ENCODE measurements around the gene GRIN1. TPM values are rescaled to one million over a fixed set of nuclear protein-coding genes. Genes with fewer than 3 reads are reported as not detected.

Gene GRIN1
- total RNA-seq, 1 donor from 2014 or later = 0.05 TPM

GRCh38 chr9:137161558-137162486, 22.9 kb downstream of the GRIN1 start:
- Mint-ChIP-seq H3K4me1 (ENCODE audit: low read depth) (no peaks in the 10 kb centered on the region), H3K27ac (no peak overlapping the region), H3K4me3 (no peak overlapping the region), H3K9me3 (no peaks in the 10 kb centered on the region), H3K27me3 (ENCODE audit: insufficient read depth) (peaks cover 33% of the 10 kb centered on the region), H3K36me3 (ENCODE audit: low read depth) (no peaks in the 10 kb centered on the region)
- intact Hi-C loops (cut with micrococcal nuclease) = loop anchor here (5.0 kb wide), 1 partner anchor 35 kb away; no protein-coding TSS in a partner anchor
- no peak for DNase-seq (ENCODE audit: low spot score)

DNA sequence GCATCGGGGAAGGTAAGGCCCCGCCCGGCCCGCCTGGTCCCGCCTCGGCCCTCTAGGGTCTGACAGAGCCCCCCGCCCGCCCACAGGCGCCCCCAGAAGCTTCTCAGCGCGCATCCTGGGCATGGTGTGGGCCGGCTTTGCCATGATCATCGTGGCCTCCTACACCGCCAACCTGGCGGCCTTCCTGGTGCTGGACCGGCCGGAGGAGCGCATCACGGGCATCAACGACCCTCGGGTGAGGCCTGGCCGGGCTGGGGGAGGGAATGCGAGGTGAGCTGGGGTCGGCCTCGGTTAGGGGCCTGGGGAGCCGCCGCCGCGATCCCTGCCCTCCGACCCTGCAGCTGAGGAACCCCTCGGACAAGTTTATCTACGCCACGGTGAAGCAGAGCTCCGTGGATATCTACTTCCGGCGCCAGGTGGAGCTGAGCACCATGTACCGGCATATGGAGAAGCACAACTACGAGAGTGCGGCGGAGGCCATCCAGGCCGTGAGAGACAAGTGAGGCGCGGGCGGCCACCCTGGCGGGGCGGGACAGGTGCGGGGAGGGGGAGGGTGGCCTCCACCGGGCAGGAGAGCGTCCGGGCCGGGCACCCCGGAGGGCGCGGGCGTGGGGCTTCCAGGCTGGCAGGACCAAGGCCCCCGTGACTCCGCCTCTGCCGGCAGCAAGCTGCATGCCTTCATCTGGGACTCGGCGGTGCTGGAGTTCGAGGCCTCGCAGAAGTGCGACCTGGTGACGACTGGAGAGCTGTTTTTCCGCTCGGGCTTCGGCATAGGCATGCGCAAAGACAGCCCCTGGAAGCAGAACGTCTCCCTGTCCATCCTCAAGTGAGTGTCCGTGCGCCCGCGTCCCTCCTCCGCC, 23.8 kb downstream of the GRIN1 start:
- intact Hi-C loops (cut with micrococcal nuclease) = loop anchor here (5.0 kb wide), 1 partner anchor 35 kb away; no protein-coding TSS in a partner anchor
- Mint-ChIP-seq H3K4me3 (no peak overlapping the region), H3K9me3 (no peaks in the 10 kb centered on the region), H3K4me1 (ENCODE audit: low read depth) (no peaks in the 10 kb centered on the region), H3K27ac (no peak overlapping the region), H3K27me3 (ENCODE audit: insufficient read depth) (peaks cover 35% of the 10 kb centered on the region), H3K36me3 (ENCODE audit: low read depth) (no peaks in the 10 kb centered on the region)
- DNase-seq (ENCODE audit: low spot score) = no peak

DNA sequence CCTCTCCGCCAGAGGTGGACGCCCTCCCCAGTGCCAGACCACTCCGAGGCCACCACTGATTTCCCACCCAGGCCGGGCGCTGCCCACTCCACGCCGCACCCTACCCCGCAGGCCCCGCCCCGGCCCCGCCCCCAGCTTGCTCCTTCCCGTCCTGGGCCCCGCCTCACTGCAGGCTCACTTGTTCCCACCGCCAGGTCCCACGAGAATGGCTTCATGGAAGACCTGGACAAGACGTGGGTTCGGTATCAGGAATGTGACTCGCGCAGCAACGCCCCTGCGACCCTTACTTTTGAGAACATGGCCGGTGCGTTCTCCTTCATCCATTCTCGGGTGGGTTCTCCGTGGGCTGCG, 24.4 kb downstream of the GRIN1 start:
- no peak for DNase-seq (ENCODE audit: low spot score)
- no peaks in the 10 kb centered on the region for H3K36me3 Mint-ChIP-seq (ENCODE audit: low read depth)
- H3K9me3 Mint-ChIP-seq = no peaks in the 10 kb centered on the region
- intact Hi-C loops (cut with micrococcal nuclease) = loop anchor here (5.0 kb wide), 1 partner anchor 36 kb away; no protein-coding TSS in a partner anchor
- H3K4me1 Mint-ChIP-seq (ENCODE audit: low read depth) = no peaks in the 10 kb centered on the region
- peaks cover 31% of the 10 kb centered on the region for H3K27me3 Mint-ChIP-seq (ENCODE audit: insufficient read depth)
- no peak overlapping the region for H3K4me3 Mint-ChIP-seq
- H3K27ac Mint-ChIP-seq = no peak overlapping the region

- Mint-ChIP-seq H3K27ac (no peak overlapping the region), H3K4me1 (ENCODE audit: low read depth) (no peaks in the 10 kb centered on the region), H3K4me3 (no peak overlapping the region), H3K27me3 (ENCODE audit: insufficient read depth) (peaks cover 27% of the 10 kb centered on the region), H3K9me3 (no peaks in the 10 kb centered on the region), H3K36me3 (ENCODE audit: low read depth) (no peaks in the 10 kb centered on the region)
- DNase-seq (ENCODE audit: low spot score) = no peak
- intact Hi-C loops (cut with micrococcal nuclease) = loop anchor here (5.0 kb wide), 1 partner anchor 37 kb away; no protein-coding TSS in a partner anchor
Observed at GRCh38 chr9:137163805-137164204, 24.9 kb downstream of the GRIN1 start.

- intact Hi-C loops (cut with micrococcal nuclease) = loop anchor here (5.0 kb wide), 1 partner anchor 37 kb away; no protein-coding TSS in a partner anchor
- Mint-ChIP-seq H3K4me1 (ENCODE audit: low read depth) (no peaks in the 10 kb centered on the region), H3K4me3 (no peak overlapping the region), H3K9me3 (no peaks in the 10 kb centered on the region), H3K27ac (no peak overlapping the region), H3K36me3 (ENCODE audit: low read depth) (no peaks in the 10 kb centered on the region), H3K27me3 (ENCODE audit: insufficient read depth) (peaks cover 22% of the 10 kb centered on the region)
- DNase-seq (ENCODE audit: low spot score) = no peak
Observed at GRCh38 chr9:137164370-137165249, 25.7 kb downstream of the GRIN1 start.

DNA sequence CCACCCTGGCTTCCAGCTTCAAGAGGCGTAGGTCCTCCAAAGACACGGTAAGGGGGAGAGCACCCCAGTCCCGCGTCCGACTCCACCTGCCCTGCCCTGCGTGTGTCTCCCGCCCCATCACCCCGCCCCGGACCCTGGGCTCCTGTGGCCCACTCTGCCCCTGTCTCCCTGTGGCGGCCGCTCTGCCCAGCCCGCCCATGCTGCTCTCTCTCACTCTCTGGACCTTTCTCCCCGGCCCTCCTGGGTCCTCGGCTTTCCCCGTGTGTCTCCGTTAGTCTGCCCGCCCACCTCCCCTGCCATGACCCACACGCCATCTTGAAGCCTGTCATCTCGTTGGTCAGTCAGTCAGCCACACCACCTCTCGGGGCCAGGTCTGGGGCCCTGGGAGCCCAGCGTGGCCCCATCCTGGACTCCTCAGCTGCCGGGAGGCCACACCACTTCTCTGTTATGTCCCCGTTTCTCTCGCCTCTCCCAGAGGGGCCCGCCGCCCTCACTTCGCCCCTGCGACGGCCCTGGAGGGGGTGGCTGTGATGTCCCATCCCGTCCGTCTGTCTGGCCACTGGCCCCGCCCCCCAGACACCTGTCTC, 26.4 kb downstream of the GRIN1 start:
- H3K27me3 Mint-ChIP-seq (ENCODE audit: insufficient read depth) = peaks cover 17% of the 10 kb centered on the region
- H3K9me3 Mint-ChIP-seq = no peaks in the 10 kb centered on the region
- H3K36me3 Mint-ChIP-seq (ENCODE audit: low read depth) = no peaks in the 10 kb centered on the region
- H3K4me3 Mint-ChIP-seq = no peak overlapping the region
- H3K4me1 Mint-ChIP-seq (ENCODE audit: low read depth) = no peaks in the 10 kb centered on the region
- DNase-seq (ENCODE audit: low spot score) = no peak
- no peak overlapping the region for H3K27ac Mint-ChIP-seq
- intact Hi-C loops (cut with micrococcal nuclease) = no loop called here

GRCh38 chr9:137166380-137167229, 27.7 kb downstream of the GRIN1 start:
- no peaks in the 10 kb centered on the region for H3K36me3 Mint-ChIP-seq (ENCODE audit: low read depth)
- no peaks in the 10 kb centered on the region for H3K4me1 Mint-ChIP-seq (ENCODE audit: low read depth)
- H3K4me3 Mint-ChIP-seq = no peak overlapping the region
- peaks cover 22% of the 10 kb centered on the region for H3K27me3 Mint-ChIP-seq (ENCODE audit: insufficient read depth)
- no peak for DNase-seq (ENCODE audit: low spot score)
- intact Hi-C loops (cut with micrococcal nuclease) = no loop called here
- no peaks in the 10 kb centered on the region for H3K9me3 Mint-ChIP-seq
- no peak overlapping the region for H3K27ac Mint-ChIP-seq

- H3K27me3 Mint-ChIP-seq (ENCODE audit: insufficient read depth) = peaks cover 23% of the 10 kb centered on the region
Observed at GRCh38 chr9:137167277-137167746, 28.4 kb downstream of the GRIN1 start.

DNA sequence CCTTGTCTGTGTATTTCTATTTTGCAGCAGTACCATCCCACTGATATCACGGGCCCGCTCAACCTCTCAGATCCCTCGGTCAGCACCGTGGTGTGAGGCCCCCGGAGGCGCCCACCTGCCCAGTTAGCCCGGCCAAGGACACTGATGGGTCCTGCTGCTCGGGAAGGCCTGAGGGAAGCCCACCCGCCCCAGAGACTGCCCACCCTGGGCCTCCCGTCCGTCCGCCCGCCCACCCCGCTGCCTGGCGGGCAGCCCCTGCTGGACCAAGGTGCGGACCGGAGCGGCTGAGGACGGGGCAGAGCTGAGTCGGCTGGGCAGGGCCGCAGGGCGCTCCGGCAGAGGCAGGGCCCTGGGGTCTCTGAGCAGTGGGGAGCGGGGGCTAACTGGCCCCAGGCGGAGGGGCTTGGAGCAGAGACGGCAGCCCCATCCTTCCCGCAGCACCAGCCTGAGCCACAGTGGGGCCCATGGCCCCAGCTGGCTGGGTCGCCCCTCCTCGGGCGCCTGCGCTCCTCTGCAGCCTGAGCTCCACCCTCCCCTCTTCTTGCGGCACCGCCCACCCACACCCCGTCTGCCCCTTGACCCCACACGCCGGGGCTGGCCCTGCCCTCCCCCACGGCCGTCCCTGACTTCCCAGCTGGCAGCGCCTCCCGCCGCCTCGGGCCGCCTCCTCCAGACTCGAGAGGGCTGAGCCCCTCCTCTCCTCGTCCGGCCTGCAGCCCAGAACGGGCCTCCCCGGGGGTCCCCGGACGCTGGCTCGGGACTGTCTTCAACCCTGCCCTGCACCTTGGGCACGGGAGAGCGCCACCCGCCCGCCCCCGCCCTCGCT, 29.0 kb downstream of the GRIN1 start:
- Mint-ChIP-seq H3K4me3 (no peak overlapping the region), H3K36me3 (ENCODE audit: low read depth) (no peaks in the 10 kb centered on the region), H3K4me1 (ENCODE audit: low read depth) (no peaks in the 10 kb centered on the region), H3K9me3 (no peaks in the 10 kb centered on the region), H3K27me3 (ENCODE audit: insufficient read depth) (peaks cover 23% of the 10 kb centered on the region), H3K27ac (no peak overlapping the region)
- DNase-seq (ENCODE audit: low spot score) = no peak
- intact Hi-C loops (cut with micrococcal nuclease) = loop anchor here (2.0 kb wide), 1 partner anchor 29 kb away; the partner anchor contains the start of gene GRIN1

More at GRCh38 chr9:137167277-137167746, 28.4 kb downstream of the GRIN1 start:
- no peak for DNase-seq (ENCODE audit: low spot score)
- Mint-ChIP-seq H3K9me3 (no peaks in the 10 kb centered on the region), H3K36me3 (ENCODE audit: low read depth) (no peaks in the 10 kb centered on the region), H3K4me3 (no peak overlapping the region), H3K27ac (no peak overlapping the region), H3K4me1 (ENCODE audit: low read depth) (no peaks in the 10 kb centered on the region)
- intact Hi-C loops (cut with micrococcal nuclease) = no loop called here

DNA sequence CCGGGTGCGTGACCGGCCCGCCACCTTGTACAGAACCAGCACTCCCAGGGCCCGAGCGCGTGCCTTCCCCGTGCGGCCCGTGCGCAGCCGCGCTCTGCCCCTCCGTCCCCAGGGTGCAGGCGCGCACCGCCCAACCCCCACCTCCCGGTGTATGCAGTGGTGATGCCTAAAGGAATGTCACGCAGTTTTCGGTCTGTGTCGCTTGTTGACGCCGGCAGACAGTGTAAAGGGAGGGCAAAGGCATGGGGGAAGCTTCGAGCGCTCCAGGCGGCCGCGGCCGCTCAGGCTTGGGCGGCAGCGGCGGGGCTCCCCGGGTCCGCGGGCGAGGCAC, 29.6 kb downstream of the GRIN1 start:
- H3K27ac Mint-ChIP-seq = no peak overlapping the region
- no peaks in the 10 kb centered on the region for H3K9me3 Mint-ChIP-seq
- intact Hi-C loops (cut with micrococcal nuclease) = loop anchor here (2.0 kb wide), 1 partner anchor 30 kb away; the partner anchor contains the start of gene GRIN1
- peaks cover 26% of the 10 kb centered on the region for H3K27me3 Mint-ChIP-seq (ENCODE audit: insufficient read depth)
- H3K36me3 Mint-ChIP-seq (ENCODE audit: low read depth) = no peaks in the 10 kb centered on the region
- no peak overlapping the region for H3K4me3 Mint-ChIP-seq
- no peak for DNase-seq (ENCODE audit: low spot score)
- H3K4me1 Mint-ChIP-seq (ENCODE audit: low read depth) = no peaks in the 10 kb centered on the region
